ENCODE data around the gene FETUB.
A peak's percentile ranks its signal among the peaks of the same experiment; 100 is the strongest.
"Not testable (repeated sequence)": the region's sequence is repeated elsewhere in the genome, so short reads cannot be mapped to it uniquely, and the experiment has no call there.

The FETUB gene

DNA sequence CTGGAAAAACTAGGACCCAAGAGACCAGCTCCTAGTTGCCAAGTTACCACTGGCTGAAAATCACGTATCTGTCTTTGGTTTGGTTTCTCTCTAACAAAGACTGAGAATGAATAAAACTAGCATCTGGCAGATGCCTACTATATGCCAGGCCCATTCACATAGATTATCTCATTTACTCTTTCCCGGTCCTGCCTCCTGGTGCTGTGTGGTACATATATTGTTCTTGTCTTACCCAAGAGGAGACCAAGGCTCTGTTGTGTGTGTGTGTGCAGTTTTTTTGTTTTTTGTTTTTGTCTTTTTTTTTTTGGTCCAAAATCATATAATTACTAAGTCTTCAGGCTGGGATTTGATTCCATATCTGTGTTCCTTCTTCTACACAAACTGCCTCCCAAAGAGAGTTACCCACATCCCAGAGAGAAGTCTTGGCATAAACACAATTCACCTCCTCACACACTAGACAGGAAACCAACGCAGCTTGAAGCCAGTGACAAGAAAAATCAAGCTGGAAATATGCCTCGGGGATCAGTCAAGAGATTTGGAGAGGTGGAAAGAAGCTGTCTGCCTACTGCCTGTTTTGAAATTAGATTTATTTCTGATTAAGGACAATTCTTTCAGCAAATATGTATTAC, 26.4 kb upstream of the FETUB start:
- DNase-seq (ENCODE audit: low spot score) = no peak

DNA sequence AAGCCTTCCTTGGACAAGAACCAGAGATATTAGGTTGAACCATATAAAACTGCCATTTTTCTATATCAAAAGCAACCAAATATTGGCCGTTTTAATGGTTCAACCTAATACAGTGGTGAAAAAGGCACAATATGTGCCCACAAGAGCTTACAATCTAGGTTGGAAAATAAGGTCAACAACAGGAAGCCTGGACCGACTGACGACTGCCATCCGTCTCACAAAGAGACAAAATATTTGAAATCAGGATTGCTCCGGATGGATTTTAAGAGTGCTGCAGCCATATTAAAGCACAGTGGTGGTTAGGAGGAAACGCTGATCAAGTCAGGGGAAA, 26.0 kb upstream of the FETUB start:
- no peak for DNase-seq (ENCODE audit: low spot score)

DNA sequence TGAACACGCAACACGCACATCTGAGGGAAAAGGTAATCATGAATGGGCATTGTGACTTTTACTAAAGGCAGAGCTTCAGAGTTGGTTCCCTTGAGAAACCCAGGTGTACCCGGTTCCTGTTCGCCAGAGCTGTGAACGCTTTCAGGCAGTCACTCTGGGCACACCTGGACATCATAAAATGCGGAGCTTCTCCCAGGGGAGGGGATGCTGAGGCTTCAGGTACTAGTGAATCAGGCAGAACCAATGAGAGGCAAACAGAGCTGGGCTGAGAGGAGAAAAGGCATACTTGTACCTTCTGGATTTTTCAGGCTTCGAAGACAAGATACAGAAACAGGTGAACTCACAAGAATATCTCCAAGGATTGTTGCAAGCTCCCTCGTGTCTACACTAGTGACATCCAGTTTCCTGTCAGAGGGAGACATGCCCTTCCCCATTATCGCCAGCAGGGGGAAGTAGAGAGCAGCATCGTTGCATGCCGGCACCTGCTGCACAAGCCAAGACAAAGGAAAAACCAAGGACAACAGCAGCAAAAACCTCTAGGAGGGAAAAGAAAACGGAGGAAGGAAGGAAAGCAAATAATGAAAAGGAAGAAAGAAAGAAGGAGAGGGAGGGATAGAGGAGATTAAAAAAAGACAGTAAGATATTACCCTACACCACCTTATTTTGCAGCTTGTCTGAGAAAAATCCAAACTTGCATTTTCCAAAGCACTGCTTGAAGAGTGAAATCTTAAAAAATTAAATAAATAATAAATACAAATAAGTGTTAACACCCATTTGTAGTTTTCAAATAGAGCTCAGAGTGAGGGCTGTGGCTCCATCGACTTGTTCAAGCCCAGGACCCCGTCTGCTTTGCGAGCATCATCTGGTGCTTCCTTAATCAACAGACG, 25.4 kb upstream of the FETUB start:
- peak; percentile 85 for DNase-seq (ENCODE audit: low spot score)

DNA sequence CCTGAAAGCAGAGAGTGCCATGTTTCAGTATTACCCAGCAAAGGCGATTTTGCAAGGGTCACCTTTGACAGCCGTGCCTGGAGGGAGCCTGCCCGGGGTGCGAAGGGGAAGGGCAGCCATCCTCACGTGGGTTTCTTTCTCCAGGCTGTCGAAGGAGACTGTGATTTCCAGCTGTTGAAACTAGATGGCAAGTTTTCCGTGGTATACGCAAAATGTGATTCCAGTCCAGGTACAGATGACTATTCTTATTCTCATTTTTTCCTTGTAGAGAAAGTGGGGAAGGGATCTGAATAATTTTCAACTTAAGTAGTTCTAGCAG, 23.9 kb upstream of the FETUB start:
- no peak for DNase-seq (ENCODE audit: low spot score)

DNA sequence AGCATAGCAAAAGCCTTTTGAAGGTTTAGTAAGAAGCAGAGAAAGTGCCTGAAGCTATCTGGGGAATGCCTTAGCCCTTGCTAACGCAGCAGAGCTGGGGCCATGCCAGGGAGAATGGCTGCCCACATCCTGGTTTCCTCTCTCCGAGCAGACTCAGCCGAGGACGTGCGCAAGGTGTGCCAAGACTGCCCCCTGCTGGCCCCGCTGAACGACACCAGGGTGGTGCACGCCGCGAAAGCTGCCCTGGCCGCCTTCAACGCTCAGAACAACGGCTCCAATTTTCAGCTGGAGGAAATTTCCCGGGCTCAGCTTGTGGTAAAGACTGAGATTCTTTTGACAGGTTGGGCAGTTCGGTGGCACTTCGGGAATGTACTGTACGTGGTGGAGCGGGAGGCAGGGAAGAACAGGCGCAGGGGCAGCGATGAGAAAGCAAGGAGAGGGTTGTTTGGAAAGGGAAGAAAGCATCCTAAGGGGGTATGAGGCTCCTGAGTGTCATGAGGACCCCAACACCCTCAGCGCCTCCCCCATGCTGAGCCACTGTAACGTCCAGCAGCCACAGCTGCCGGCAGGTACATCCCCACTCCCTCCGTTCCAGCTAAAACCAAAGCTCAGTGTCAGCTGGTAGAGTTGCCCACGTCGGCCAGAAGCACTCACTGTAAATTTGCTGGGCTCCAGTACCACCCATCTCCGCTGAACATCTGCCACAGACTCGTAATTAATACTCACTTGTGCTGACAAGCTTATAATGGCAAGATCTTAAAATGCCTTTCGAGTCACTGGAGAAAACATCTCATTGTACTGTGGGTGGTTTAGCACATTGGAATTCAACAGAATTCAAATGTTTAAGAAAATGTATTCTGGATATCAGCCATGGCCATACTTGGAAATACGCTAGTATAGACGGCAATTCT, 22.9 kb upstream of the FETUB start:
- peak; percentile 84 for DNase-seq (ENCODE audit: low spot score)

DNA sequence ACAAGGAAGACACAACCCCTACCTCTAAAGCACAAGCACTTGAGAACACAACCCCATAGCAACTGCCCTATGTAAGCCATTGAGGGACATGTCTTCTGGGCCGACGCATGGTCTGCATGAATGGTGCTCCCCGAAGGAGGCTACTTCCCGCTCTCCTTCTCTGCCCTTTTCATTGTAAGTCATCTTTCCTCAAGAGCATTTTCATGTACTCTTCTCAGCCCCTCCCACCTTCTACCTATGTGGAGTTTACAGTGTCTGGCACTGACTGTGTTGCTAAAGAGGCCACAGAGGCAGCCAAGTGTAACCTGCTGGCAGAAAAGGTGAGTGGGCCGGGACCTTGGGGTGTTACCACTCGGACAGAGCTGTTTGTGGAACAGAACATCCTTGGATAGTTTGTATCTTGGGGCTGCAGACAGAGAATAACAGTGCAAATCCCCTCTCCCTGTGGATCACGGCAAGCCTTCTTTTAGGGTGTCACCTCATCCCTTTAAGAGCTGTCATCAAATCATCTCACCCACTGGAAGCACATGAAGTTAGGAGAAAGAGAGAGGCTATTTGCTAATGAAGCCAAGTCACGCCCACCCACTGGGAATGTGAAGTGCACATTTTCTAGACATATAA, 21.8 kb upstream of the FETUB start:
- no peak for DNase-seq (ENCODE audit: low spot score)

DNA sequence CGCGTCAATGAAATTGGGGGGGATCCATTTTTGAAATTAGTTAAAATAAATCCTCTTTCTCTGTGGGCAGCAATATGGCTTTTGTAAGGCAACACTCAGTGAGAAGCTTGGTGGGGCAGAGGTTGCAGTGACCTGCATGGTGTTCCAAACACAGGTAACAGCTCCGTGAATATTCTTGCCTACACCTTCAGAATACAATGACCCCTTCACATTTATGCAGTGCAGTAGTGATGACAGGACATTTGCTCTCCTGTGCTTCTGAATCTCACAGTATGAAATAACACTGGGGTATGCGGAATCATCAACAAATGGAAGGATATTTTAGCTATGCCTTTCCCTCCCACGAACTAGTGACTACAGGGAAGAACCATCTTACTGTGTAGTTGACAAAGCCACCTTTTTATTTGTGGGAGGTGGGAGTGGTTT, 20.4 kb upstream of the FETUB start:
- DNase-seq (ENCODE audit: low spot score) = no peak

DNA sequence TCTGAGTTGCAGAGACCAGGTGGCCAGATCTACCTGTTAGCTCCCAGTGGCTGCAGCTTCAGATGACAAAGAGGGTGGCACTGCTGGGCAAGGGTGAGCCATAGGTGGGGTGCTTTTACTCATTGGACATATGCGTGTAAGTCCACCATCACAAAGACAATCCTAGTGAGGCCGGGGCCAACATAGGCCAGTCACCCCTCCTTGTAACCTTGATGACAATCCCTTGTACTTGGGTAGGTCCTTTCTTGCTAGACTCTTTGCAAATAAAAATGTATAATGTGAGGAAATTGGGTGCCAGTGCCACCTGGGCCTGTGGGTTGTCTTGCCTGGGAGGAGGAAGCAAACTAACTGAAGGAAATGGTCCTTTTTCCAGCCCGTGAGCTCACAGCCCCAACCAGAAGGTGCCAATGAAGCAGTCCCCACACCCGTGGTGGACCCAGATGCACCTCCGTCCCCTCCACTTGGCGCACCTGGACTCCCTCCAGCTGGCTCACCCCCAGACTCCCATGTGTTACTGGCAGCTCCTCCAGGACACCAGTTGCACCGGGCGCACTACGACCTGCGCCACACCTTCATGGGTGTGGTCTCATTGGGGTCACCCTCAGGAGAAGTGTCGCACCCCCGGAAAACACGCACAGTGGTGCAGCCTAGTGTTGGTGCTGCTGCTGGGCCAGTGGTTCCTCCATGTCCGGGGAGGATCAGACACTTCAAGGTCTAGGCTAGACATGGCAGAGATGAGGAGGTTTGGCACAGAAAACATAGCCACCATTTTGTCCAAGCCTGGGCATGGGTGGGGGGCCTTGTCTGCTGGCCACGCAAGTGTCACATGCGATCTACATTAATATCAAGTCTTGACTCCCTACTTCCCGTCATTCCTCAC, 19.7 kb upstream of the FETUB start:
- no peak for DNase-seq (ENCODE audit: low spot score)

DNA sequence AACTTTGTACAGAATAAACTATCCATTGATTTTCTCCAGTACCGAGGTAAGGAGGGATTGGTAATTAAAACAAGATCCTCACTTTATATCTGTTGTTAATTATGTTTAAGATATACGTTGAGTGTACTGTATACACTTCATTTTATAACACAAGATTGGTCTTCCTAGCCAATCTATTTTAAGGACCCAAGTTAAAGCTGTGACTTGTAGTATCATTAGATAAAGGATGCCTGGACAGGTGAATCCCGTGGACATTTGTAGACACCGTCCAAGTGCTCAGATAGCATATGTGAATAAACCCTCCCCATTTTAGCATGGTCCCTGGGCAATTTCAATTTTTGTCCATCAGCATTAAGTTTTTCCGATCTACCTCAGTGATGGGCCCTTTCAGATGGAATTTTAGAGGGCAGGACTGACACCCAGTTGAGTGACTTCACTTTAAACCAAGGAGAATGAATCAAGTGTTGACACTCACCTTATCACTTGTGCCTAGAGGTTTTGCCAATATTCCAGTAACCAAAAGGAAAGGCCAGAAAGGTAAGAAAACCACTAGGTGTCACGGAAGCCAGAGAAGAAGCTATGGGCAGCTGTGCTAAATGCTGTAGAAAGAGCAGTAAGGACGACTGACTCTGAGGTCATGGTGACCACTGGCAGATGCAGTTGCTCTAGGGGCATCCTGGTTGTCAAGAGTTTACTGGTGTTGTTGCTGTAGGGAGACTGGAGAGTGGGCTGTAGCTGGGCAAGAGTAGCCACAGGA, 18.1 kb upstream of the FETUB start:
- DNase-seq (ENCODE audit: low spot score) = no peak

DNA sequence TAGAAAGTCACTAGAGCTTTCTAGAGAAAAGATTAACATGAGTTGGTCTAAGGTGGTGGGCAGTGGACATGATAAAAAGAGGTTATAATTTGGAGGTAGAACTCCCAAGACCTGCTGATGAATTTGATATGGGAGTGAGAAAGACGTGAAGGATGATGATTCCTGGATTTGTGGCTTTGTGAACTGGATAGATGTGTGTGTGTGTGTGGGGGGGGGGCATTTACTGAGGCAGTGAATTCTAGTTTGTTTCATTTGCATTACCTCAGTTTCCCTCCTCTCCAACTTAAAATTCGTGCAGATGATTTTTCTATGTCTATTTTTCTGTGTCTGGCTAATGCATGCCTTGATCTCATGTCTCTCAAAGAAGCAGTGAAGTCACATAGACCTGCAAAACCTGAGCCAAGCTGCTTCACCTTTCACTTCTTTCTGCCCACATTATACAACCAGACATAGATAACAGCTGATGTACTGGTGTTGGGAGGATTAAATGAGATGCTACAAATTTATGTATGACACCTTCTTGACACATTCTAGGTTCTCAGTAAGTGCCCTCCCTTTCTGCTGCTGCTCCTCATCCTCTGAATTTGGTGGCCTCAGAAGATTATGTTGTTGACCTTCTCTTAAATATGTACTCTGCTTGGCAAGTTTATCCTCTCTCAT, 17.4 kb upstream of the FETUB start:
- no peak for DNase-seq (ENCODE audit: low spot score)

DNA sequence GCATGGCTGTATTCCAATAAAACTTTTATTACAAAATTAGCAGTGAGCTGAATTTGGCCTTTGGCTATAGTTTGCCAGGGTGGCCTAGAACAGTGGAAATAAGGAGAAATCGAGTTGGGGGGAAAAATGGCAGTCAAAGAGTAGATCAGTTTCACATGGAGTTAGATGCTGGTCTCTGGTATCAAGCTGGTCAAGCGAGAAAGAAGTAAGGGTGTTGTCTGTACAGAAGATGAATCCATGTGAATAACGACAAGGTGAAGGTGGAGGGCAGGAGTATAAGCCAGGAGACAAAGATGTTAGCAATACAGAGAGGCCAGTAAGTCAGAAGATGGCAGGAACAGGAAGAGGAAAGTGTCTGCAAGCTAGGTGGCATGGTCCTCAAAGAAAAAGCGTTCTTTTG, 15.6 kb upstream of the FETUB start:
- DNase-seq (ENCODE audit: low spot score) = no peak

DNA sequence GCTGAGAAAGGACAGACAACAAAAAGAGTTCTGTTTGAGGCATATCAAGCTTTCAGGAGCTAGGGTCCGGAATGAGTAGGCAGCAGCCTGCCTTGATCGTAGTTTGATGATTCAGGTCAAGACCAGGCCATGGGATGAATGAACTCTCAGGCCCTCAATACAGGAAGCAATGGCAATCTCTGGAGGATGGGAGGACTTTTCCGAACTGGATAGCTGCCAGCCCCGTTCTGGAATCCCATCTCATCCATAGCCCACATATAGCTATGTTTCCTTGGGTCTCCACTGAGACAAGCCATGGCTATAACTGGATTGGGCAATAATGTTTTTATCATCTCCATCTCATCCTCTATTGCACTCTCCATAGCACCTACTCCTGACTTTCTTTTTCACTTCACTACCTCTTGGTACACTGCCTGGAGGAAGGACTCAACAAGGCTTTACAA, 14.6 kb upstream of the FETUB start:
- DNase-seq (ENCODE audit: low spot score) = no peak

DNA sequence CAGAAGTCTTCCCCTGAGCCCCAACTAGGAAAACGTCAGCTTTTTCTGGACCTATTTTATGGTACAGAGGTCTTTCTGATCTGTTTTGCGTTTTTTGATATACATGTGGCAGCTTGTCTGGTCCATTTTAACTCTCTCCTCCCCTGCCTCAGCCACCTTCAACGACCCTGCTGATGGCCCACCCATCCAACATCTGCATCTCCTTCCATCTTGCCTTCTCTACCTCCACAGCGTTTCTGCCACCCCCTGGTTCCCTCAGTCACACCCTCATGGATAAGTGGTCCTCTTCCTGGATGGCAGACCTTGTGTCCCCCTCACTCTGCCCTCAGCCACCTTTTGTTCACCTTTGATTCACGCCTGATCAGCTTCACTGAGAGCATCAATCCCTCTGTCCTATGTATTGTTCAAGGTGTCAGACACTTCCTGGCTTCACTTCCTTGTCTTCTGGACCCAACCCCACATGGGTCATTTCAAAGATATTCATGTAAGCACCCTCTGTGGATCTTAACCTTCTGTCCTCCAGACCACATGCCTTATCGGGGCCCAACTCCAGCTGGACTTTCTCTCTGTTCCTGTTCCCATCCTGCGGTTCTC, 13.8 kb upstream of the FETUB start:
- DNase-seq (ENCODE audit: low spot score) = no peak

DNA sequence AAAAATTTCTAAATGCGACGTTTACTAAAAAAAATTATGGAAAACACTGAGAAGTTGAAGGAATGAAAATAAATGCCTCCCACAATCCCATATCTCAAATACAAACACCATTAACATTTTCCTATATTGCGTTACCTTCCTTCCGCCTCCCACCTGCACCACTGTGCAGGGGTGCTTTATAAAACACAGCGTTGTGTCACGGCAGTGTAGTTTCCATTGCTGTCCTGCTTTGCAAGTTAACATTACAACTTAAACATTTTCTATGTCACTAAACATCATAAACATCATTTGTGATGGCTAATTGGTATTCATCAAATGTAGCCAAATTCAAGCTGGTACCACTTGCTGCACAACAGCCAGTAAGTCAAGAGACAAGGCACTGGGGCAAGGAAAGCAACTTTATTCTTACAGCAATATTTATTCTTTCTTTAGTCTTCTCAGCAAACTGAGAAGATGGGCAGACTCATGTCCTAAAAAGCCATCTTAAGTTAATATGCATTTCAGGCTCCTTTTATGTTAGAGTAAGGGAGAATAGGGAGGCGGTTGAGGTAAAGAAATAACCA, 12.3 kb upstream of the FETUB start:
- DNase-seq (ENCODE audit: low spot score) = no peak

DNA sequence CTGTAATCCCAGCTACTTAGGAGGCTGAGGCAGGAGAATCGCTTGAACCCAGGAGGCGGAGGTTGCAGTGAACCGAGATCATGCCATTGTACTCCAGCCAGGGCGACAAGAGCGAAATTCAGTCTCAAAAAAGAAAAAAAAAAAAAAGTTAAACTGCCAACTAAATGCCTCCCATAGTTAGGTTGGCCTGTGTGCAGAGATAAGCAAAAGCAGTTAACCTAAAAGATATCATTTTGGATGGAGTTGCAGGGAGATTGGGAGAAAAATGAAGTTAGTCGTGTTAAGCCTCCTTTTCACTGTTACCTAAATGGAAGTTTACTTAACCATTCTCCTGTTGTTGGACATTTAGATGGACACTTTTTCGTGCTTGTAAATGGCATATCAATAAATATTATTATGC, 11.4 kb upstream of the FETUB start:
- no peak for DNase-seq (ENCODE audit: low spot score)

DNA sequence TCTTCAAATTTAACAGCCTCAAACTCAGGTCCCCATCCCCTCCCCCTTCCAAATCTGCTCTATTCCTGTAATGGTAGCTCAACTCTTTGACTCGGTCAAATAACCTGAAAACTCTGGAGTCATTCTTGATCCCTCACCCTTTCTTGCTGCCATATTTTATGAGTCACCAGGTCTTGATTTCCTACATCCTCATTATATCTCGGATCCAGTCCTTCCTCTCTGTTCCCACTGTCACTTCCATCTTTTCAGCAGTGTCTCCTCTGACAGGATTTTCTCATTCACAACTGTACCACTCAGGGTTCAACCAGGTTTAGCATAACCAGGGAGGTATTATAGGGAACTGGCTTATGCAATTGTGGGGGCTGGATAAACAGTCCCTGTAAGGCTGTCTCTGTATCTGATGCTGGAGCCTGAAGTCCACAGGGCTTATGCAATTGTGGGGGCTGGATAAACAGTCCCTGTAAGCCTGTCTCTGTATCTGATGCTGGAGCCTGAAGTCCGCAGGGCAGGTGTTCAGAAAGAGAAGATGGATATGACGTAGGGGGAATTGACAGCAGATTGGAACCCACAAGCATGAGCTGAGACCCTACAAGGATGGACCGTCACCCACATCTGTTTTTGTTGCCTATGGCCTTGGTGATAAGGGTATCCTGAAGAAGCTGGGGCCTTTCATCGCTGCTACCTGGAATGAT, 9.1 kb upstream of the FETUB start:
- no peak for DNase-seq (ENCODE audit: low spot score)

DNA sequence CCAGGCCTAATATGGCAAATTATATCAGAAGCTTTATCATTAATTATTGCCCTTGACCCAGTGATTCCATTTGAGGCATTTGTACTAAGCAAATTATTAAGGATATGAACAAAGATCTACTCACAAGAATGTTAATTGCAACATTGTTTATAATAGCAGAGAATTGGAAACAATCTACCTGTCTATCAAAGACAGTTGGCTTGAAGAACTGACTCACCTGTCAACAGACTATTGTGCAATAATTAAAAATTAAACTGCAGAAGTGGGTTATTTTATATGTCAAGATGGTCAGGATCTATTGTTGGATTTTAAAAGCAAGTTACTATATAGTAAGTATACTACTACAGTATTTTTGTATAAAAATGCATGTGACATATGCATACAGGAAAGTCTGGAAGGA, 6.7 kb upstream of the FETUB start:
- no peak for DNase-seq (ENCODE audit: low spot score)

DNA sequence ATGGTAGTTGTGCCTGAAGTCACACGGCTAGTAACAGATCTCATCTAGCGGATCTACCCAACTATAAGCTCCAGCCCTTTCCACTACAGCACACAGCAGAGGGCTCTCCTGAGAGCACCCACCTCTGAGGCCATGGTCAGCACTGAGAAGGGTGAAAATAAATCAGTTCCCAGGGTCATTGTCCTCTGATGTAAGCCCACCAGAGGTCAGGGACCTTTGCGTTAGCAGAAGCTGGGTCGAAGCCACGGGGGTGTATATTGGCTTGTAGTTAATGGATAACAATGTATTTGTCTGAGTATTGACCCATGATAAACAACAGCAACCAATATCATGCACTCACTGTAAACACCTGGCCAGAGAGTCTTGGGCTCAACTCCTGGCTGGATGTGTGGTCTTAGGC, 6.0 kb upstream of the FETUB start:
- DNase-seq (ENCODE audit: low spot score) = not testable (repeated sequence)

DNA sequence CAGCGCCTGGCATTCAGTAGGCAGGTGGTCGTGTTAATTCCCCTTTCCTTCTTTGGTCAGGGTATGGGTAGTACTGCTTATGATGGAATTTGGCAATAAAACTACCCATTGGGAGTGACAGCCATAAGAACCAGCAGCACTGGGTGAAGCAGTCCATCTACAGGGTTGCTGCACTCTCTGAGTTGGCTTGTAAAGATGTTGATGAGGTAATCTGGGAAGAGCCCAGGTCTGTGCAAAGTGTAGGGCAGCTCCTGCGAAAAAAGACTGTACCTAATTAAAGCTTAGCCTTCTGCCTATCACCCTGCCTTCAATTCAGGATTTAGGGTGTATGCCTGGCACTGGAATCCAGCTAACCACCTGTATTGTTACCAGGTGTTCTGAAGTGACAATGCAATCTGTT, 4.7 kb upstream of the FETUB start:
- DNase-seq (ENCODE audit: low spot score) = no peak

Measured in ecto neural progenitor cell (in vitro differentiated cells).